DOHH2 (cell line): ENCODE results near the gene PDXK.

Experiments
- EZH2phosphoT487 ChIP-seq: fragments of 200-600 bp; sonication (generic); IDR thresholded peaks from 2 replicates; pipeline ENCODE4 v1.6.1; 2017; ENCODE audit warnings: borderline replicate concordance, mild to moderate bottlenecking, antibody characterized with exemption, low read length, moderate library complexity, mixed read lengths
- TF ChIP-seq, protein P1 (sequence below): fragments of 200-600 bp; sonication (generic); IDR thresholded peaks from one replicate; pipeline ENCODE4 v1.5.1; 2014; ENCODE audit warnings: antibody characterized with exemption, mild to moderate bottlenecking, low read depth, low read length; ENCODE audit not compliant: poor library complexity, severe bottlenecking

DNA sequence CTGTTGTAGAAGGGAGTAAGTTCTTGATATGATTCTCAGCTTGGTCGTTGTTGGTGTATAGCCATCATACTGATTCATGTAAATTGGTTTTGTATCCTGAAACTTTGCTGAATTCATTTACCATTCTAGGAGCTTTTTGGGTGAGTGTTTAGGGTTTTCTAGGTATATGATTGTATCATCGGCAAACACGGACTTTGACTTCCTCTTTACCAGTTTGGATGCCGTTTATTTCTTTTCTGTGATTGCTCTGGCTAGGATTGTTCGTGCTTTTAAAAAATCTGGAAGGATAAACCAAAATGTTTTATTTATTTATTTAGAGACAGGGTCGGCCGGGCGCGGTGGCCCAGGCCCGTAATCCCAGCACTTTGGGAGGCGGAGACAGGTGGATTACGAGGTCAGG is 39.0 kb upstream of the PDXK start:
- TF ChIP-seq, protein P1, sequence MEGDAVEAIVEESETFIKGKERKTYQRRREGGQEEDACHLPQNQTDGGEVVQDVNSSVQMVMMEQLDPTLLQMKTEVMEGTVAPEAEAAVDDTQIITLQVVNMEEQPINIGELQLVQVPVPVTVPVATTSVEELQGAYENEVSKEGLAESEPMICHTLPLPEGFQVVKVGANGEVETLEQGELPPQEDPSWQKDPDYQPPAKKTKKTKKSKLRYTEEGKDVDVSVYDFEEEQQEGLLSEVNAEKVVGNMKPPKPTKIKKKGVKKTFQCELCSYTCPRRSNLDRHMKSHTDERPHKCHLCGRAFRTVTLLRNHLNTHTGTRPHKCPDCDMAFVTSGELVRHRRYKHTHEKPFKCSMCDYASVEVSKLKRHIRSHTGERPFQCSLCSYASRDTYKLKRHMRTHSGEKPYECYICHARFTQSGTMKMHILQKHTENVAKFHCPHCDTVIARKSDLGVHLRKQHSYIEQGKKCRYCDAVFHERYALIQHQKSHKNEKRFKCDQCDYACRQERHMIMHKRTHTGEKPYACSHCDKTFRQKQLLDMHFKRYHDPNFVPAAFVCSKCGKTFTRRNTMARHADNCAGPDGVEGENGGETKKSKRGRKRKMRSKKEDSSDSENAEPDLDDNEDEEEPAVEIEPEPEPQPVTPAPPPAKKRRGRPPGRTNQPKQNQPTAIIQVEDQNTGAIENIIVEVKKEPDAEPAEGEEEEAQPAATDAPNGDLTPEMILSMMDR: no peak
- TF ChIP-seq EZH2phosphoT487: no peak
